ENCODE data around the gene SAPCD2.
"Not testable (repeated sequence)": the region's sequence is repeated elsewhere in the genome, so short reads cannot be mapped to it uniquely, and the experiment has no call there.

Gene SAPCD2

DNA sequence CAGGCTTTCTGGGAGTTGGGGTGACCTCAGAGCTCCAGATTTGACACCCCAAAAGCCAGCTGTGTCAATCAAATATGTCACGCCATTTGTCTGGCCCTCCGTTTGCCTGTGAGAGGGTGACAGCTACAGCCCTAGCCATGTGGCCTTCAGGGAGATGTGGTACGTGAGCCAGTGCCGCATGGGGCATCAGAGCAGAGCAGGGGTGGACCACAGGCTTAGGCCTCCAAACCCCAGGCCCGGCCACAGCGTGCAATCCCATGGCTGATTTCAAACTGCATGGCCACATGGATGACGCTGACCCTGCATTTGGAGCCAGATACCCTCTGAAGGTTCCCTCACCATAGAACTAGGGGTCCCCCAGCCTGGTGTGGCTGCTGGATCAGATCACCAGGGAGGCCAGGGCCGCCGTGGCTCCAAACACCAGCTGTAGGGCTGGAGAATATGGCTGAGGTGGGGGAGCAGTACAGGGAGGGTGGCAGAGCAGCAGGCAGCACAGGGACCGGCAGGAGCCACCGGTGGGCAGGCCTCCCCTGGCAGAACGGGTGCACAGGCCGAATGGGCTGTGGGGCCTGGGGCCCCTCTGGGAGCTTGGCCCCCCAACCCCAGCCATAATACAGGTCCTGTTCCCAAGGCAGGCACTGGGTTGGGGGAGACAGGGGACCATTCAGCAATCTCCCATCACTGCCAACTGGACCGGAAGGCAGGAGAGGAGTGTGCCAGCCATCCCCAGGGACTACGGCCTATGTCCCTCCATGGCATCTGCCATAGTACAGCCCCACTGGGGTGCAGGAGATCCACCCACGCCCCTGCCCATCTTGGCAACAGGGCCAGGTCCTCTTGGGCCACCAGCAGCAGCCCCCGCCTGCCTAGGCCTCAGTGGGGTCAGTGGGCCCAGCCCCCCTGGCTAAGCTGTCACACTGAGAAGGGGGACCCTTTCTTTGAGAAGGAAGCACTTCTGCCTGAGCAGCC is 1.5 kb downstream of the SAPCD2 start:
- no peak for ATAC-seq (ENCODE audit: low read depth)
- H3K4me3 Mint-ChIP-seq, result peak overlapping the region; percentile 52
- no peak for DNase-seq (ENCODE audit: low spot score in 2 of 2)
- H3K9me3 Mint-ChIP-seq, result no peaks in the 10 kb centered on the region
- H3K27ac Mint-ChIP-seq, result no peak overlapping the region
- H3K4me1 Mint-ChIP-seq, result peaks cover 14% of the 10 kb centered on the region
- no peaks in the 10 kb centered on the region for H3K36me3 Mint-ChIP-seq
- peaks cover 6% of the 10 kb centered on the region for H3K27me3 Mint-ChIP-seq

DNA sequence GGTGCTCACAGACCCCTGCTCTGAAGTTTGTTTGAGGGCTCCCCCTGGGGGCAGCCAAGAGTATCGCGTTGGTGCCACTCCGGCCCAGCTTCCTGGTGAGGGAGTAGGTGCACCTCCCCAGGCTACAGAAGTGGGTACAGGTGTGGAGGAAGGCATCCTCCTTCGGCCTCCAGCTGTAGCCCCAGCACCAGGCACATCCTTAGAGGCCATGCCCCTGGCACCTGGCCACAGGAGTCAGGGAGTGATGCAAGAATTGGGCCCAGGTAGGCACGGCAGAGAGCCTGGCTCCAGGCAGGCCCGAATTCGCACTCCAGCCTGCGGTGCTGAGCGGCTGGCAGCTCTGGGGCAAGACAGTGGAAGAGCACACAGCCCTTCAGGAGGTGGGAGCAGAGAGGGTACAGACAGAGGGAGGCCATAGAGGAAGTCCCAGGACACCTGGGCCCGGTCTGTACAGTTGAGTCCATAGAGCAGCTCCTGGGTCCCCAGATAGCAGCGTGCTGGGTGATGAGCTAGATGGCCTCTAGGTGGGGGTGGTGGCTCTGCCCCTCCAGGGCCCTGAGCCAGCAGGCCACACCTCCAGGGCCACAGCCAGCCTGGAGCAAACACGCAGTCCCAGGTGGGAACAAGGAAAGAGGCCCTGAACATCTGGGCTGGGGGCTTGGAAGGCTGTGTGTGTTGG is 2.4 kb downstream of the SAPCD2 start:
- Mint-ChIP-seq H3K36me3 (no peaks in the 10 kb centered on the region), H3K27ac (peak overlapping the region; percentile 77), H3K27me3 (peaks cover 6% of the 10 kb centered on the region), H3K9me3 (no peaks in the 10 kb centered on the region), H3K4me1 (peaks cover 14% of the 10 kb centered on the region), H3K4me3 (peak overlapping the region; percentile 58)
- ATAC-seq (ENCODE audit: low read depth) (peak; percentile 67), DNase-seq (ENCODE audit: low spot score in 2 of 2) (peak; percentile 90 to 91)

GRCh38 chr9:137066096-137066861 is 4.1 kb downstream of the SAPCD2 start:
- Mint-ChIP-seq H3K4me1 (peaks cover 14% of the 10 kb centered on the region), H3K27me3 (peaks cover 6% of the 10 kb centered on the region), H3K36me3 (no peaks in the 10 kb centered on the region), H3K9me3 (no peaks in the 10 kb centered on the region), H3K27ac (no peak overlapping the region), H3K4me3 (no peak overlapping the region)
- DNase-seq (ENCODE audit: low spot score in 2 of 2) (no peak), ATAC-seq (ENCODE audit: low read depth) (no peak)

DNA sequence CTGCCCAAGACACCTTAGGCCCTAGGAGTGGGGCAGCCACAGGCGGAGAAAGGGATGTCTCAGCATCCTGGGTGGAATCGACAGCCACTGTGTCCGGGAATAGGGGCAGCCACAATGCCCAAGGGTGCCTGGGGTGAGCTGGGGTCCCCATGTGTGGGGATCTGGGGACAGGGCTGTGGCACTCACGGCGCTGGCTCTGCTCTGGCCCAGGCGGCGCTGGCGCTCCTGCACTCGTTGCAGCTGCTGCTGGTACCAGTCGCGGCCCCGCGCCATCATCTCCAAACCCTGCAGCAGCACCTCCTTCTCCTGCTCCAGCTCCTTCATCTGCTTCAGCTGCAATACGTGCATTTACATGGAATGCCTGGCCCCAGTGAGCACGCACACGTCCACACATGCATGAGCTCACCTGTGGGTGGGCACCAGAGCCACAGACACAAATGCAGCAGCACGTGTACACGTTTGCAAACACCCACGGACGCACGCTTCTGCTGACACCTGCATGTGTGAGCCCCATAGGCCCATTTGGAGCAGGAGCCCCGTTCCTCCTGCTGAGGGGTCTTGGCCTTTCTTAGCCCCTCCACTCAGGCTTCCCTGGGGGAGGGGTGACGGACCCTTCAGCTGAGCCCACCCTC is 4.9 kb downstream of the SAPCD2 start:
- Mint-ChIP-seq H3K9me3 (no peaks in the 10 kb centered on the region), H3K27me3 (peaks cover 6% of the 10 kb centered on the region), H3K4me1 (peaks cover 10% of the 10 kb centered on the region), H3K36me3 (no peaks in the 10 kb centered on the region), H3K4me3 (no peak overlapping the region), H3K27ac (no peak overlapping the region)
- ATAC-seq (ENCODE audit: low read depth) (no peak), DNase-seq (ENCODE audit: low spot score in 2 of 2) (no peak)

DNA sequence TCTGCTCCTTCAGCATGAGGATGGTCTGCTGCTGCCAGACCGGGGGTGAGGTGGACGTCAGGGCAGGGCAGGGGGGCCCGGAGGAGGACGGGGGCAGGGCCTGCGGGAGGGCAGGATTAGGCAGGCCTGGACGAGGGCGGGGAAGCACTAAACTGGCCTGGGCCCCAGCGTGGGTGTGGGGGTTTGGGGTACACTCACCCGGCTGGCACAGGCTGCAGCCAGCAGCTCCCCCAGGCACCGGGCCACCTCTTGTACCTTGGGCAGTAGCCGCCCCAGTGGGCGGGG is 5.5 kb downstream of the SAPCD2 start:
- Mint-ChIP-seq H3K36me3 (no peaks in the 10 kb centered on the region), H3K27me3 (peaks cover 6% of the 10 kb centered on the region), H3K9me3 (no peaks in the 10 kb centered on the region), H3K4me3 (no peak overlapping the region), H3K27ac (no peak overlapping the region), H3K4me1 (peaks cover 10% of the 10 kb centered on the region)
- ATAC-seq (ENCODE audit: low read depth) (no peak), DNase-seq (ENCODE audit: low spot score in 2 of 2) (no peak)

DNA sequence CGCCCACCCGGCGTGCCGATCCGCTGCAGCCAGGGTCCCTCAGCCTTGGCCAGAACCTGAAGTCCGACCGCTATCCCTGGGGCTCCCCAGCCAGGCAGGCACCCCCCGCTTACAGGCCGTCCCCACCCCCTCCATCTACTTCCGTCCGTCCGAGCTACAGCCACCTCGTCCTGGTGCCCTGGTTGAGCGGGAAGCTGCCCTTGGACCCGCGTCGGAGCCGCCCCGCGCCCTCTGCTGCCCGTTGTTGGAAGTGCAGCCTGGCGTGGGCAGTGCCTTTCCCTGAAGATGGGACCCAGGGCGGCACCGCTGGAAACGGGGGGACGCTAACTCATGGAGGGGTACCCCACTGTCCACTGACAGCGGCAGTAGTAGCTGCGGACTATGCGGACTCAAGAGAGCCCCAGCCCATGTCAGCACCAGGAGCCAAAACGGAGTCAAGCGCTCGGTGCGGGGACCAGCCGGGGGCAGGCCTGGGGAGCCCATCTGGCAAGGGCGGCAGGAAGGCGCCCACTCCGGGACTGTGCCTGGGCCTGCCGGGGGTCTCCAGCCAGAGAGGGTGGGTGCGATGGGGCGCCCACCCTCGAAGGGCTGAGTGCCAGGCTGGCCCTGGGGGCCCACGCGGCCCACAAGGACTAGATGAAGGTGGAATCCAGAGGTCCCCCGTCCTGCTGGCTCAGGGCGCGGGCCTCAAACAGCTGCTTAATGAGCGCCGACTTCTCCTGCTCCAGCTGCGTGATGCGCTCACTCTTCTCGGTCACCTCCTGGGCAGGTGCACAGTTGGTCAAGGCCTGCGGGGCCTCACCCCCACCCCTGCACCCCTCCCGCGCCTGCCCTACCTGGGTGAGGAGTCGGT is 6.1 kb downstream of the SAPCD2 start:
- ATAC-seq (ENCODE audit: low read depth), result peak; percentile 18
- DNase-seq (ENCODE audit: low spot score in 2 of 2), result peak; percentile 59 to 71
- Mint-ChIP-seq H3K27ac (no peak overlapping the region), H3K36me3 (no peaks in the 10 kb centered on the region), H3K27me3 (peaks cover 6% of the 10 kb centered on the region), H3K4me1 (peaks cover 10% of the 10 kb centered on the region), H3K9me3 (no peaks in the 10 kb centered on the region), H3K4me3 (no peak overlapping the region)

DNA sequence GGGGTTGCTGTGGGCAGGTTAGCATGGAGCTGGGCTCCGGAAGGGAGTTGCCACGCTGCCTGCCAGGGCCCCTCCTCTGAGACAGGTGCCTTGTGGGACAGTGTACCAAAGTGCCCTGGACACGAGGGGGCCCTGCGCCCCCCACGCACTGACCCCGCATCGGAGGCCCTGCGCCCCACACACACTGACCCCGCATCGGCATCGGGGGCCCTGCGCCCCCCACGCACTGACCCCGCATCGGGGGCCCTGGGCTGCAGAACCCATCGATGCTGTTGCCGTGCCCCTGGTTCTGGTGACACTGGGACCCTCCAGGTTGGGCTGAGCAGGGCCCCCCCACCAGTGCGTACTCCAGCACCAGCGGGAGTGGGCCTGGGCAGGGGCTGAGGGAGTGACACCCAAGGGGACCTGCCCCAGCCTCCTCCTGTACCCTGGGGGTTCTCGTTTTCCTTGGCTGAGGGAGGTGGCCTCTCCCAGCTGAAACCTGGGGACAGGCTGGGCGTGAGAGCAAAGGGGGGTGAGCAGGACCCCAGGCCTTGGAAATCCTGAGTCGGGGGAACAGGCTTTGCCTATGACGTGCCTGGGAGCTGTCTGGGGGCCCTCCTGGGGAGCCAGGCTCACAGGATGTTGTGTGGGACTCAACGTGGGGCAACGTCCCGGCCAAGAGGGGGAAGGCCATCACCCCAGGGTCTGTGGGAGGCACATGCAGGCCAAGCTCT is 6.9 kb downstream of the SAPCD2 start:
- H3K4me1 Mint-ChIP-seq, result peaks cover 10% of the 10 kb centered on the region
- no peaks in the 10 kb centered on the region for H3K36me3 Mint-ChIP-seq
- no peaks in the 10 kb centered on the region for H3K9me3 Mint-ChIP-seq
- DNase-seq (ENCODE audit: low spot score in 2 of 2) (no peak), ATAC-seq (ENCODE audit: low read depth) (no peak)
- H3K4me3 Mint-ChIP-seq, result no peak overlapping the region
- no peak overlapping the region for H3K27ac Mint-ChIP-seq
- peaks cover 6% of the 10 kb centered on the region for H3K27me3 Mint-ChIP-seq

DNA sequence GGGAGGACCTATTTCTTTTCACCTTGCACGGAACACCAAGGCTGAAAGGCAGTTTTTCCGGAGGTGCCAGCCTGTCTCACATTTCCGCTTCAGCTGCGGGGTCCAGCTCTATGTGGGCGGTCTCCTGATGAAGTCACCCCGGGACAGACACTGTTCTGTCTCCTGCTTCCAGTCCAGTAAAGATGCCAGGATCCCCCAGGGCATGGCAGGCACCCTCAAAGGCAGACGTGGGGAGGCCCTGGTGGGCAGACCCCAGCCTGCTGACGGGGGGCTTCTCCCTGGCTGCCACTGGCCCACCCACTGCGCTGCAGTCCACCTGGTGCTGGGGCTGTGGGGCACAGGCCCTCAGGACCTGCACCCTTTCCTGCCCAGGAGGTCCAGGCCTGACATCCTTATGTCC is 7.6 kb downstream of the SAPCD2 start:
- not testable (repeated sequence) for H3K27me3 Mint-ChIP-seq; ATAC-seq (ENCODE audit: low read depth); H3K36me3 Mint-ChIP-seq; H3K27ac Mint-ChIP-seq; H3K4me3 Mint-ChIP-seq; H3K4me1 Mint-ChIP-seq; DNase-seq (ENCODE audit: low spot score in 2 of 2); H3K9me3 Mint-ChIP-seq

GRCh38 chr9:137062384-137062783 is 8.0 kb downstream of the SAPCD2 start:
- no peaks in the 10 kb centered on the region for H3K36me3 Mint-ChIP-seq
- peaks cover 6% of the 10 kb centered on the region for H3K27me3 Mint-ChIP-seq
- H3K4me3 Mint-ChIP-seq, result no peak overlapping the region
- ATAC-seq (ENCODE audit: low read depth), result no peak
- DNase-seq (ENCODE audit: low spot score in 2 of 2), result no peak
- H3K4me1 Mint-ChIP-seq, result peaks cover 3% of the 10 kb centered on the region
- H3K9me3 Mint-ChIP-seq, result no peaks in the 10 kb centered on the region
- H3K27ac Mint-ChIP-seq, result no peak overlapping the region

- H3K27ac Mint-ChIP-seq, result no peak overlapping the region
- no peak for DNase-seq (ENCODE audit: low spot score in 2 of 2)
These were observed 11.7 kb downstream of the SAPCD2 start for GRCh38 chr9:137058521-137059234.

GRCh38 chr9:137057545-137057944 is 12.8 kb downstream of the SAPCD2 start:
- Mint-ChIP-seq H3K27ac (no peak overlapping the region), H3K4me1 (no peaks in the 10 kb centered on the region), H3K9me3 (no peaks in the 10 kb centered on the region), H3K36me3 (no peaks in the 10 kb centered on the region), H3K4me3 (no peak overlapping the region), H3K27me3 (no peaks in the 10 kb centered on the region)
- DNase-seq (ENCODE audit: low spot score in 2 of 2), result no peak
- no peak for ATAC-seq (ENCODE audit: low read depth)

More at GRCh38 chr9:137058521-137059234, 11.7 kb downstream of the SAPCD2 start:
- no peaks in the 10 kb centered on the region for H3K9me3 Mint-ChIP-seq
- H3K27me3 Mint-ChIP-seq, result no peaks in the 10 kb centered on the region
- H3K4me3 Mint-ChIP-seq, result no peak overlapping the region
- ATAC-seq (ENCODE audit: low read depth), result no peak
- H3K36me3 Mint-ChIP-seq, result no peaks in the 10 kb centered on the region
- H3K4me1 Mint-ChIP-seq, result no peaks in the 10 kb centered on the region

- H3K27ac Mint-ChIP-seq, result no peak overlapping the region
- no peak overlapping the region for H3K4me3 Mint-ChIP-seq
- H3K4me1 Mint-ChIP-seq, result no peaks in the 10 kb centered on the region
- DNase-seq (ENCODE audit: low spot score in 2 of 2) (no peak), ATAC-seq (ENCODE audit: low read depth) (no peak)
- no peaks in the 10 kb centered on the region for H3K36me3 Mint-ChIP-seq
- no peaks in the 10 kb centered on the region for H3K9me3 Mint-ChIP-seq
- H3K27me3 Mint-ChIP-seq, result no peaks in the 10 kb centered on the region
These were observed 13.5 kb downstream of the SAPCD2 start for GRCh38 chr9:137056739-137057415.

Measured in memory B cell (primary cell).